SK-N-MC (cell line): ENCODE measurements around the gene TMEM218.

Source experiments
- DNase-seq: peaks from one replicate; pipeline ENCODE4 v3.0.0-alpha.2; 2011; ENCODE audit warnings: low read depth, low spot score
- H3K27ac ChIP-seq: fragments of 200-600 bp; sonication (generic); 2 replicates; pipeline ENCODE4 v1.5.1; 2016; ENCODE audit warnings: mixed run types
- H3K36me3 ChIP-seq: fragments of 200-600 bp; sonication (generic); 2 replicates; pipeline ENCODE4 v1.6.1; 2017; ENCODE audit warnings: antibody characterized with exemption, low read length, mixed read lengths; ENCODE audit not compliant: insufficient read depth
- H3K4me3 ChIP-seq: fragments of 200-600 bp; sonication (generic); 2 replicates; pipeline ENCODE4 v1.5.1; 2016
- H3K9ac ChIP-seq: fragments of 200-600 bp; sonication (generic); 2 replicates; pipeline ENCODE4 v1.8.0; 2017; ENCODE audit warnings: mixed run types, mixed read lengths; ENCODE audit not compliant: insufficient read length
- H3K9me3 ChIP-seq: fragments of 200-600 bp; sonication (generic); 2 replicates; pipeline ENCODE4 v1.6.1; 2017; ENCODE audit warnings: low read depth, mild to moderate bottlenecking, antibody characterized with exemption, low read length, moderate library complexity, mixed read lengths
- EZH2 ChIP-seq: fragments of 200-600 bp; sonication (generic); IDR thresholded peaks from one replicate; pipeline ENCODE4 v1.6.1; 2017; ENCODE audit warnings: antibody characterized with exemption
- FOXP2 ChIP-seq: optimal IDR thresholded peaks from 2 replicates; pipeline ENCODE3; 2011; ENCODE audit warnings: mild to moderate bottlenecking, moderate library complexity; ENCODE audit not compliant: insufficient read depth; ENCODE audit errors: extremely low read length, control extremely low read depth
- POLR2AphosphoS5 ChIP-seq: IDR thresholded peaks from 2 replicates; pipeline ENCODE4 v1.6.1; 2012; ENCODE audit warnings: mild to moderate bottlenecking, low read depth, low read length, borderline replicate concordance

Gene TMEM218

GRCh38 chr11:125073616-125074483, 37.6 kb downstream of the TMEM218 start:
- Histone ChIP-seq H3K9ac (no peak overlapping the region), H3K9me3 (no peaks in the 10 kb centered on the region), H3K4me3 (no peak overlapping the region), H3K27ac (no peak overlapping the region), H3K36me3 (no peaks in the 10 kb centered on the region)
- DNase-seq, result no peak
- TF ChIP-seq EZH2, result no peak
- no peak for TF ChIP-seq FOXP2
- no peak for TF ChIP-seq POLR2AphosphoS5

- no peak for TF ChIP-seq FOXP2
- TF ChIP-seq EZH2, result no peak
- TF ChIP-seq POLR2AphosphoS5, result no peak
- H3K36me3 ChIP-seq, result no peaks in the 10 kb centered on the region
- no peak overlapping the region for H3K9ac ChIP-seq
- H3K27ac ChIP-seq, result no peak overlapping the region
- DNase-seq, result no peak
- no peak overlapping the region for H3K4me3 ChIP-seq
- no peaks in the 10 kb centered on the region for H3K9me3 ChIP-seq
Observed at GRCh38 chr11:125072961-125073590, 38.4 kb downstream of the TMEM218 start.

- TF ChIP-seq EZH2 (no peak), FOXP2 (no peak), POLR2AphosphoS5 (no peak)
- Histone ChIP-seq H3K36me3 (no peaks in the 10 kb centered on the region), H3K4me3 (no peak overlapping the region), H3K9me3 (no peaks in the 10 kb centered on the region), H3K9ac (no peak overlapping the region), H3K27ac (no peak overlapping the region)
- no peak for DNase-seq
Observed at GRCh38 chr11:125072218-125072960, 39.0 kb downstream of the TMEM218 start.

- DNase-seq, result no peak
- Histone ChIP-seq H3K4me3 (no peak overlapping the region), H3K27ac (no peak overlapping the region), H3K9ac (no peak overlapping the region), H3K36me3 (no peaks in the 10 kb centered on the region), H3K9me3 (no peaks in the 10 kb centered on the region)
- TF ChIP-seq FOXP2 (no peak), POLR2AphosphoS5 (no peak), EZH2 (no peak)
Observed at GRCh38 chr11:125071846-125072217, 39.6 kb downstream of the TMEM218 start.

- no peak for DNase-seq
- Histone ChIP-seq H3K4me3 (no peak overlapping the region), H3K27ac (no peak overlapping the region), H3K9me3 (no peaks in the 10 kb centered on the region), H3K36me3 (no peaks in the 10 kb centered on the region), H3K9ac (no peak overlapping the region)
- TF ChIP-seq FOXP2, result no peak
- TF ChIP-seq POLR2AphosphoS5, result no peak
- TF ChIP-seq EZH2, result no peak
Observed at GRCh38 chr11:125071435-125071834, 40.0 kb downstream of the TMEM218 start.

GRCh38 chr11:125070699-125071254, 40.6 kb downstream of the TMEM218 start:
- H3K9ac ChIP-seq, result no peak overlapping the region
- H3K27ac ChIP-seq, result no peak overlapping the region
- TF ChIP-seq FOXP2 (no peak), POLR2AphosphoS5 (no peak), EZH2 (no peak)
- H3K9me3 ChIP-seq, result no peaks in the 10 kb centered on the region
- DNase-seq, result no peak
- no peak overlapping the region for H3K4me3 ChIP-seq
- H3K36me3 ChIP-seq, result no peaks in the 10 kb centered on the region

- Histone ChIP-seq H3K27ac (no peak overlapping the region), H3K4me3 (no peak overlapping the region), H3K9me3 (no peaks in the 10 kb centered on the region), H3K9ac (no peak overlapping the region), H3K36me3 (no peaks in the 10 kb centered on the region)
- TF ChIP-seq EZH2 (no peak), POLR2AphosphoS5 (no peak), FOXP2 (no peak)
- no peak for DNase-seq
Observed at GRCh38 chr11:125069796-125070195, 41.6 kb downstream of the TMEM218 start.

GRCh38 chr11:125069008-125069407, 42.4 kb downstream of the TMEM218 start:
- DNase-seq, result no peak
- Histone ChIP-seq H3K4me3 (no peak overlapping the region), H3K9ac (no peak overlapping the region), H3K9me3 (no peaks in the 10 kb centered on the region), H3K36me3 (no peaks in the 10 kb centered on the region), H3K27ac (no peak overlapping the region)
- TF ChIP-seq POLR2AphosphoS5 (no peak), EZH2 (no peak), FOXP2 (no peak)
